Spleen (tissue), 7 donors: ENCODE data around the gene TMEM9B.

Source experiments
- POLR2A ChIP-seq, 3 donors: fragments of 450-650 bp; IDR thresholded peaks; one replicate each; pipeline ENCODE4 v1.5.1; 2017; ENCODE audit warnings: antibody characterized with exemption in 3 of 3, mild to moderate bottlenecking in 1 of 3
- POLR2AphosphoS5 ChIP-seq, 3 donors: sonication (generic); formaldehyde crosslinking; IDR thresholded peaks; one replicate each; pipeline ENCODE4 v1.5.1; 2017; ENCODE audit warnings: antibody characterized with exemption in 3 of 3
- TF ChIP-seq, protein P1 (sequence below), 11 experiments: fragments of 200-600 bp in 7 of 11; fragments of 450-650 bp in 4 of 11; sonication (generic) in 4 of 11; IDR thresholded peaks in 8 of 11; conservative IDR thresholded peaks in 3 of 11; 1 replicate in 7 of 11; 2 replicates in 4 of 11; pipeline versions ENCODE4 v1.4.0 to v1.8.0; 2016 to 2021; ENCODE audit warnings: antibody characterized with exemption in 11 of 11, inconsistent platforms in 4 of 11, mild to moderate bottlenecking in 1 of 11
- donor health status: DM: no; HTN: no; CAD: no; lungs with moderate emphysema.
- donor health status: DM: no; HTN: no; CAD: no.
- donor health status: DM: no; HTN: no; CAD: no.

DNA sequence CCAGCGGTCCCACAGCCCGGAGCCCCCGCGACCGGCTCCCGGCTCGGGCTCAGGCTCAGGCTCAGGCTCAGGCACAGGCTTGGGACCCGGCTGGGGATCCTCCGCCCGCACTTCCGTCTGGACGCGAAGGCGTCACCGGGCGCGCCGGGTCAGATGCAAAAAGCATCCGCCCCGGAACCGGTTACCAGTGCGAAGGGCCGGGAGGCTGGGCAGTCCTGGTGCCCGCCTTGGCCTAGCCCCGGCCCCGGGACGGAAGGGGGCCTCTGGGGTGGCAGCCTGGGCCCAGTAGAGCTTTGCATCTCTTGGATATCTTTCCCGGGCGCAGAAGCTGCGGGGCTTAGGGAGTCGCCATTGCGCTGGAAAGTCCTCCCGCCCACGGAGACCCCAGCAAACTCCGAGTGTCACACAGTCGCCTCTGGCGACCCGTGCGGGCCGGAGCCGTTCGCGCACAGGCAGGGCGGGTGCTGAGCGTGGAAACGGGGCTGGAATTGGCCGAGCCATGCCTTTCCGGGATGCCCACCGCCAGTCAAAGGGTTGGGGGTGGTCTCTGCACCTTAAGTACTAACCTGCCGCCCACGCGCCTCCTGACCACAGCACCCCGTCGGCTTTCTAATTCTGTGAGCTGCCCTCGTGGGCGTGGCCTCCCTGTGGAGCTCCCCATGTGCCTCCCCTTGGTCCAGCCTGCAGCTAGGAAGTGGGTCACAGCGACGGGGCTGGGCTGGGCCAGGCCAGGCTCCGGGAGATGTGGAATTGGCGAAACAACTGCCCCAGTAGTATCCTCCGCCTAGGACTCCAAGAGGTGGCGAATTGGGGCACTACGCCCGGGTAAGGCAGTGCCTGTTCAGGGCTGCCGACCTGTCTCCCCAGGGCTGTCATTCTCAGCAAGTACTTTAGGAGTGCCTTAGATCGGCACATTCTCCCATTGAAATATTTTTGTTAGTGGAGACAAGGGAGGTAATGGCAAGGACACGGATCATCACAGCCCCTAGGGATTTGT, at the start of gene TMEM9B:
- TF ChIP-seq, protein P1, sequence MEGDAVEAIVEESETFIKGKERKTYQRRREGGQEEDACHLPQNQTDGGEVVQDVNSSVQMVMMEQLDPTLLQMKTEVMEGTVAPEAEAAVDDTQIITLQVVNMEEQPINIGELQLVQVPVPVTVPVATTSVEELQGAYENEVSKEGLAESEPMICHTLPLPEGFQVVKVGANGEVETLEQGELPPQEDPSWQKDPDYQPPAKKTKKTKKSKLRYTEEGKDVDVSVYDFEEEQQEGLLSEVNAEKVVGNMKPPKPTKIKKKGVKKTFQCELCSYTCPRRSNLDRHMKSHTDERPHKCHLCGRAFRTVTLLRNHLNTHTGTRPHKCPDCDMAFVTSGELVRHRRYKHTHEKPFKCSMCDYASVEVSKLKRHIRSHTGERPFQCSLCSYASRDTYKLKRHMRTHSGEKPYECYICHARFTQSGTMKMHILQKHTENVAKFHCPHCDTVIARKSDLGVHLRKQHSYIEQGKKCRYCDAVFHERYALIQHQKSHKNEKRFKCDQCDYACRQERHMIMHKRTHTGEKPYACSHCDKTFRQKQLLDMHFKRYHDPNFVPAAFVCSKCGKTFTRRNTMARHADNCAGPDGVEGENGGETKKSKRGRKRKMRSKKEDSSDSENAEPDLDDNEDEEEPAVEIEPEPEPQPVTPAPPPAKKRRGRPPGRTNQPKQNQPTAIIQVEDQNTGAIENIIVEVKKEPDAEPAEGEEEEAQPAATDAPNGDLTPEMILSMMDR (IDR thresholded peaks at IDR 0.05 in 8 of 11, conservative IDR thresholded peaks at IDR 0.05 in 3 of 11), result no peak
- TF ChIP-seq POLR2A (IDR thresholded peaks at IDR 0.05) (peak; percentile 43 to 90 (median 51)), POLR2AphosphoS5 (IDR thresholded peaks at IDR 0.05) (peak; percentile 93 to 97 (median 96))
